T-helper 1 cell treated with Interleukin-12 subunit alpha and Interleukin-12 subunit beta and Interleukin-4 antibody, amounts not matched to agents 30 μg/mL and 1 μg/mL, for 36 hours (primary cell): ENCODE results near the gene METTL18.

Experiments
- H3K27ac Mint-ChIP-seq: one replicate; pipeline ENCODE4 v1.8.0; 2021; ENCODE audit warnings: mild to moderate bottlenecking, mixed read lengths
- H3K27me3 Mint-ChIP-seq: one replicate; pipeline ENCODE4 v1.8.0; 2021; ENCODE audit warnings: low read depth, mixed read lengths
- H3K36me3 Mint-ChIP-seq: one replicate; pipeline ENCODE4 v1.8.0; 2021; ENCODE audit warnings: low read depth, mixed read lengths
- H3K4me1 Mint-ChIP-seq: one replicate; pipeline ENCODE4 v1.8.0; 2021; ENCODE audit warnings: low read depth, mixed read lengths
- H3K4me3 Mint-ChIP-seq: one replicate; pipeline ENCODE4 v1.8.0; 2021; ENCODE audit warnings: mild to moderate bottlenecking, moderate library complexity, mixed read lengths
- H3K9me3 Mint-ChIP-seq: one replicate; pipeline ENCODE4 v1.8.0; 2021; ENCODE audit warnings: mixed read lengths

The METTL18 gene

DNA sequence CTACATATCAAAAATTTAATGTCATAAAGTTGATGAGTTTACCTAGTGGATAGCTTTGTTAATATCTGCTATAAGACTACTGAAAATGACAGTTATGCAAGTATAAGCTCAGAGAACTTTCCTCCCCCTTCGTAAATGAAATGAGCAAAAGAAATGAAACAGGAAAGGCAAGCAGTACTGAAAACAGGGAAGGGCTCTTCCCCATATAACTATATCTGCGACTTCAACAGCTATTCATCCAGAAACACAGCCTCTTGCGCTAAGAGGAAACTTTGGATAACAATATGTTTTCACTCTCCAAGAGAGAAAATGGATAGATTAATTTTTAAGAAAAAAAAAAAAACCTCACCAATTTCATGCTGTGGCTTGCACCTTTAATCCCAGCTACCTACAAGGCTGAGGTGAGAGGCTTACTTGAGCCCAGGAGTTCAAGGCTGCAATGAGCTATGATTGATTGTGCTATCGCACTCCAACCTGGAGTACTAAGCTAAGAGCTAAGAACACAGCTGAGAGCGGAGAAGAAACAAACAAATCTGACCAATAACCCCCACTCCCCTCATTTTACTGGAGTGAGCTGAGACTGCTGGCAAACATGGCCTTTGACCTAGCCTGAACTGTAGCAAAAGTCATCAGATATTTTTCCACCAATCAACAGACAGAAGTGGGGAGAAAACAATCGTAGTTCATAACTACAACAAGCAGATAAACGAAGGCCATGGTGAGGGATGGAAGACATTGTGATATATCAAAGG lies 29.0 kb downstream of the METTL18 start:
- Mint-ChIP-seq H3K4me1 (no peaks in the 10 kb centered on the region), H3K27ac (no peak overlapping the region), H3K36me3 (no peaks in the 10 kb centered on the region), H3K9me3 (no peaks in the 10 kb centered on the region), H3K27me3 (peaks cover 3% of the 10 kb centered on the region), H3K4me3 (no peak overlapping the region)

DNA sequence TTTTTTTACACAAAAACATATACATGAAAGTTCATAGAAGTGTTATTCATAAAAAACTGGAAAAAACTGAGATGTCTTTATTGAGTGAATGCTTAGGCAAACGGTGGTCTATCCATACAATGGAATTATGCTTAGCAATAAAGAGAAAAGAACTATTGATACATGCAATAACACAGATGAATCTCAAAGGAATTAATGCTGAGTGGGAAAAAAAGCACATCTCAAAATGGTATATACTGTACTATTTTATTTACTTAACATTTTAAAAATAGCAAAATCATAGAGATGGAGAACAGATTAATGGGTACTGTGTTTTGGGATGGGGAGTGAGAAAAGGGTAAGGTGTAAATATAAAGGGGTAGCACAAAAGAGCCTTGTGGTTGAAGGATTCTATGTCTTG lies 29.8 kb downstream of the METTL18 start:
- Mint-ChIP-seq H3K4me1 (no peaks in the 10 kb centered on the region), H3K27me3 (peaks cover 3% of the 10 kb centered on the region), H3K36me3 (no peaks in the 10 kb centered on the region), H3K9me3 (no peaks in the 10 kb centered on the region), H3K27ac (no peak overlapping the region), H3K4me3 (no peak overlapping the region)

DNA sequence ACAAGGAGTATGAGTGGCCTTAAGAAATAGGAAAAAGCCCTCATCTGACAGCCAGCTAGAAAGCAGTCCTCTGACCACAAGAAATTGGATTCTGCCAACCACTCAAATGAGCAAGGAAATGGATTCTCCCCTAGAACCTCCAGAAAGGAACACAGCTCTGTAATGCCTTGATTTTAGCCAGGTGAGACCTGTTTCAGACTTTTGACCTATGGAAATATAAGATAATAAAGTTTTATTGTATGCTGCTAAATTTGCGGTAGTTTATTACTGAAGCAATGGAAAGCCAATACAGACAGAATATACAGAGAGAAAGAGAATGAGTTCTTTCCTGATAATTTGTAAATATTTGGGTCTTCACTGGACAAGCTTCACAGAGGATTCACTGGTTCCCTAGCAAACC lies 32.0 kb downstream of the METTL18 start:
- Mint-ChIP-seq H3K4me3 (no peak overlapping the region), H3K4me1 (no peaks in the 10 kb centered on the region), H3K36me3 (no peaks in the 10 kb centered on the region), H3K27me3 (no peaks in the 10 kb centered on the region), H3K27ac (no peak overlapping the region), H3K9me3 (no peaks in the 10 kb centered on the region)

DNA sequence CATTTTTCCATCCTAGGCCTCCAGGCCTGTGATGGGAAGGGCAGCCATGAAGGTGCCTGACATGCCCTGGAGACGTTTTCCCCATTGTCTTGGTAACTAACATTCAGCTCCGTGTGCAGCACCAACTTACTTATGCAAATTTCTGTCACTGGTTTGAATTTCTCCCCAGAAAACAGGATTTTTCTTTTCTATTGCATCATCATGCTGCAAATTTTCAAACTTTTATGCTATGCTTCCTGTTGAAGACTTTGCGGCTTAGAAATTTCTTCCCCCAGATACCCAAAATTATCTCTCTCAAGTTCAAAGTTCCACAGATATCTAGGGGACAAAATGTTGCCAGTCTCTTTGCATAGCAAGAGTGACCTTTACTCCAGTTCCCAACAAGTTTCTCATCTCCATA lies 35.7 kb downstream of the METTL18 start:
- Mint-ChIP-seq H3K4me3 (no peak overlapping the region), H3K36me3 (no peaks in the 10 kb centered on the region), H3K4me1 (no peaks in the 10 kb centered on the region), H3K27me3 (peaks cover 4% of the 10 kb centered on the region), H3K9me3 (no peaks in the 10 kb centered on the region), H3K27ac (no peak overlapping the region)

DNA sequence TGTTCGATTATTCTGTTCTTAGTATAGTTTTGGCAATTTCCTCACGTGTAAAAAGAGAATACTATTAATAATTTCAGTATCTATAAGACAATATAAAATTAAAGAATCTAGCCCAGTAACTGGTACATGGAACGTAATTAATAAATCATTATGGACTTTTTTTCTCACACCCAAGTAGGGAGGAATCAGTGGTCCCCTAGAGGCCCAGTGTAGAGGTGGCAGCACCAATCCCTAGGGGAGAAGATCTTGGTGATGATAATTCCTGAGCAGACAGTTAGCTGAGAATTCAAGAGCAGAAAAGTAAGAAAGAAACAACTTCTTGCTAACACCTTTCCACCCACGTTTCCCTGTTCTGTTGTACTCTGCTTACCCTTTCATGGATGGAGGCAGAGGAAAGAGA lies 41.2 kb downstream of the METTL18 start:
- Mint-ChIP-seq H3K9me3 (no peaks in the 10 kb centered on the region), H3K27me3 (peaks cover 13% of the 10 kb centered on the region), H3K4me1 (no peaks in the 10 kb centered on the region), H3K36me3 (no peaks in the 10 kb centered on the region), H3K4me3 (no peak overlapping the region), H3K27ac (no peak overlapping the region)

DNA sequence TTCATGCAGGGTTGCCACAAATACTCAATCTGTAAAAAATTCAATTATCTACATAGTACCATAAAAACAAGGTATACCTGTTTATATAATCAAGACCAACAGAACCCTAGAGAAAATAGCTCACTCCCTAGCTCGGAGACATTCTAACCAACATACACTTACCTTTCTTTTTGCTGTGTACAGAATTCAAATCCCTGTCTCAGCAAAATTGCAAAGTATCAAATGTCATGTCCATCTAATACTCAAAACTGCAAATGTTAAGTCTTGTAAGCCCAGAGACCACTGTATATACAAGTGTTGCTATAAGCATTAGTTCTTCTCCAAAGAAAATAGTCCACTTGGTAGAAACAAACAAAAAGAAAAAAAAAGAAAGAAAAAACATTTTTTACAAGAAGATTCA lies 44.7 kb downstream of the METTL18 start:
- H3K27ac Mint-ChIP-seq = no peak overlapping the region
- no peaks in the 10 kb centered on the region for H3K4me1 Mint-ChIP-seq
- H3K36me3 Mint-ChIP-seq = no peaks in the 10 kb centered on the region
- no peaks in the 10 kb centered on the region for H3K9me3 Mint-ChIP-seq
- H3K4me3 Mint-ChIP-seq = no peak overlapping the region
- H3K27me3 Mint-ChIP-seq = peaks cover 18% of the 10 kb centered on the region

DNA sequence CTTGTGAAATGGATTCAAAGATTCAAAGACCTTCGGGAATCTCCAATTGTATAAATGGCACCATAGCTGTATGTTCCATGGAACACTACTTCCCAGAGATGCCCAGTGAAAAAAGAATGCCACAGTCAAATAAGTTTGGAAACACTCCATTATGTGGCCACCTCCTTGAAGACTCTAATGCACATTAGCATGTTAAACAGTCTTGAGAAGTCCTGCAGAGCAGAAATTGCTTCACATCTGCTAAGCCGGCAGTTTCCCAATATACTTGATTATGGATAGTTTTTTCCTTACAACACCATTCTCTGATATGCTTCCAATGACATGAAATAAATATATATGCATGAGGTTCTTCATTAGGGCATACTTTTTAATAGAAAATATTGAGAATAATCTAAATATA lies 48.2 kb downstream of the METTL18 start:
- no peaks in the 10 kb centered on the region for H3K4me1 Mint-ChIP-seq

DNA sequence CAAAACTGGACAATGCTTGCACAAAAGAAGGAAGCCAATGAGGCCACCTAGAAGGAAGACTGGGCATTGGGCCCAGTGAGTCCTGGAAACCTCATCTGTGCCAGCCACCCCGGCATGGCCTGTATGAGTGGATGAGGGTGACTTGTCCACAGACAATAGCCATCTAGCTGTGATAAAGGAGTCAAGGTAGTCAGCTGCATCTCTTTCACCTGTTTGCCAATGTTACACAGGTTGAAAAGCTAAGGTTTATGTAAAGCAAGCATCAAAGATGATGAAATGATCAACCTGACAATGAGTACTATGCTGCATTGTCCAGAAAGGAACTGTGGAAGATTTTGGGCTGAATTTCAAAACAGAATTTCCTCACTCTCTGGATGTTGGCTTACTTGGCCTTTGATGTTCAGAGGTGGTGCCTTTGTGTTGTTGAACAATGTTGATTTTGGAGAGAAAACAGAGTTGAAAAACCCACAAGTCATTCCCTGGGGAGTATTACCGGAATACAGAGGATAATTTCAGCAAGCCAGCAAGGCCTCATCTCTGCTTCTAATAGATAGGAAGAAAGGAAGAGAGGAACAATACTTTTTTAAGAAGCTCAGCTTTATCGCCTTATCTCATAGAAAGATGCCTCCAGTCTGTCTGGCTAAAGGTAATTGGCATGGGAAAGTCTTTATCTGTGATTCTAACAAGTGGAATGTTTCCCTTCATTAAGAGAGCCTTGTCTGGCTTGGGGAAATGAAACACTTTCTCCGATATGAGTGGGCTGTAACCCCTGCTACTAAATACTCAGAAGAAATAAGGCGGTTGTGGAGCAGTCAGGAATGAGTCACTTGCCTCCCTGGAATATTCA lies 49.5 kb downstream of the METTL18 start:
- Mint-ChIP-seq H3K27ac (no peak overlapping the region), H3K4me3 (no peak overlapping the region), H3K9me3 (no peaks in the 10 kb centered on the region), H3K27me3 (peaks cover 13% of the 10 kb centered on the region), H3K36me3 (no peaks in the 10 kb centered on the region), H3K4me1 (no peaks in the 10 kb centered on the region)

More for the DNA sequence above, 48.2 kb downstream of the METTL18 start:
- no peaks in the 10 kb centered on the region for H3K9me3 Mint-ChIP-seq
- no peak overlapping the region for H3K4me3 Mint-ChIP-seq
- peaks cover 10% of the 10 kb centered on the region for H3K27me3 Mint-ChIP-seq
- H3K36me3 Mint-ChIP-seq = no peaks in the 10 kb centered on the region
- no peak overlapping the region for H3K27ac Mint-ChIP-seq
